ENCODE data around the gene EMP2.

The EMP2 gene

GRCh38 chr16:10609402-10609774, 29.0 kb upstream of the EMP2 start:
- no peak for DNase-seq

DNA sequence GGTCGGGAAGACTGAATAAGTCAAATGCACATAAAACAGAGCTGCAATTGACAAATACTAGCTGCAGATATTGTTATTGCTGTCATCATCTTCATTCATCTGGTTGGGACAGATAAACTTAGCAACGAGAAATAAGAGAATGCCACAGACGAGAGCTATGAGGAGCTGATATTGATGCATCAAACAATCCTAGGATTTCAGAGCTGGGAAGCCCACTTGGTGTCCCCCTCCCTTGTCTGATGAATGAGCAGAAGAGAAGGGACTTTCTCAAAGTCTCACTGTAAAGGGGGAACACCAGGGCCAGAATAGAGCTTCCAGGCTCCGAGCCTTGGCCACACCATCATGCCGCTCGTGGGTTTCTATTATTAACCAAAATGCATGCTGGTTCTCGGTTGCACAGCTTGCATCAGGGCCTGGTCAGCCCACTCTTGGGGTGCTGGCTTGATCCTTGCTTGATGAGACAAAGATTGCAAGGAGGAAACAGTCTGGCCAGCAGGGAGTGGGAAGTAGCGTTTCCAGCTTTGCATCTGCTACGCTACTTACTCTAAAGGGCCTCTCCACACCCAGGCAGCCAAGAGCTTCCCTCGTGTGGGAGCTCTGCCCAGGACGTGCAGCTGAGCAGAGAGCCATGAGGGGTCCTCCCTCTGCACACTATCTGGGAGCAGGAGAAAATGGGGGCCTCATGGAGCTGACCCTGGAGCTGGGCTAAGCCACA, 28.4 kb upstream of the EMP2 start:
- no peak for DNase-seq

DNA sequence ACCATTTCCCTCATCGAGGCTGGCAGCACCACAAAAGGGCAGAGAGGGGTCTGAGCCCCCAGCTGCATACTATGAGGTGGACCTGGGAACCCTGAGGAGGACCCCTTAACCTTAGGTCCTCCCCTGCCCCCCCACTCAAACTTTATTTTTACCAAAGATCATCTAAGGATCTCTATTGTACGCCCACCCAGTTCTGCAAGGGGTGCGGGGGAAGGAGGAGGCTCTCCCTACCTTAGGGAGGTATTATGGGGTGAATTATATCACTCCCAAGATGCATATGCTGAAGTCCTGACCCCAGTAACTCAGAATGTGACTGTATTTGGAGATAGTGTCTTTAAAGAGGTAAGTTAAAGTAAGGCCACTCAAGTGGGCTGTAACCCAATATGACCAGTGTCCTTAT, 26.8 kb upstream of the EMP2 start:
- no peak for DNase-seq

GRCh38 chr16:10606607-10607006, 26.2 kb upstream of the EMP2 start:
- no peak for DNase-seq

- no peak for DNase-seq
Measured at GRCh38 chr16:10605636-10606035, 25.2 kb upstream of the EMP2 start.

DNA sequence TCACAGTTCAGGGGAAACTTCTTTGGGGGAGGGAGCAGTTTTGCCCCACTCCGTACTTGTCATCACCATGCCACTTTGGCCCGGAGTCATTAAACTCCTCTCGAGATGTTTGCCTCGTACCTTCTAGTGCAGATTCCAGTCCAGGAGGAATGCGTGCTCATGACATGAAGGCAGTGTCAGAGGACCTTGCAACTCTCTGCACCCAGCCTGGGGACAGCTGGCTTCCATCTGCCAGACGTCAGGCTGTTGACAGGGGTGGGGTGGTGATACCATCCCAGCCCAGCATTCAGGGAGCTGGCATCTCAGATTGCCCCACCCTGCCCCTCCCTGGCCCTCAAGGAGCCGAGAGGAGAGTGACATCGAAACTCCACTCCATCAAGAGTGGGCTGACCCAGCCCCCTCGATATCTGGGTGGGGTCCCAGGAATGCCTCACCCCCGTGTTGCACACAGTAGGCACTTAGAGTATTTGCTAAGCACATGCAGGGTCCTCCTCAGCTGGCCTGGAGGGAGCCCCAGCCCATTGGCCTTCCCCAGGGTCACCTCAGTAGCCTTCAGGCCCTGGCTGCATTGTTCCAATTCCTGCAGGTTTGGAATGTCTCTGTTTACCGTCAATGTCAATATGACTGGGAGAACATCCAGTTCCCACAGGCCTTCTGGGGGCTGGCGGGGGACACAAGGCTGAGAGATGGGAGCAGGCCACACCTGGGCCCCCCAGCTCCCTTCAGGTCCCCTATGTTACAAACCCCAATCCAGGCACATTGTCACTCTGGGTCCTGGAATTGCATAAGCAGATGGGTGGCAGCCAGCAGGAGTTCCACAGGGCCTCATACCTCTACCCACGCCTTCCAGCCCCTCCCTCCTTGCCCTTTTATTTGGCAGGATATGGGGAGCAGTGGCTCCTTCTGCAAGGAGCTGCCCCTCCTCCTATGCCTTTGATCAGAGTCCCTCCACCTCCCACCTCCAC, 21.3 kb upstream of the EMP2 start:
- no peak for DNase-seq

- DNase-seq: no peak
Measured at GRCh38 chr16:10600782-10601443, 20.5 kb upstream of the EMP2 start.

GRCh38 chr16:10599626-10600025, 19.2 kb upstream of the EMP2 start:
- DNase-seq: no peak

GRCh38 chr16:10598157-10598556, 17.8 kb upstream of the EMP2 start:
- DNase-seq: no peak

DNA sequence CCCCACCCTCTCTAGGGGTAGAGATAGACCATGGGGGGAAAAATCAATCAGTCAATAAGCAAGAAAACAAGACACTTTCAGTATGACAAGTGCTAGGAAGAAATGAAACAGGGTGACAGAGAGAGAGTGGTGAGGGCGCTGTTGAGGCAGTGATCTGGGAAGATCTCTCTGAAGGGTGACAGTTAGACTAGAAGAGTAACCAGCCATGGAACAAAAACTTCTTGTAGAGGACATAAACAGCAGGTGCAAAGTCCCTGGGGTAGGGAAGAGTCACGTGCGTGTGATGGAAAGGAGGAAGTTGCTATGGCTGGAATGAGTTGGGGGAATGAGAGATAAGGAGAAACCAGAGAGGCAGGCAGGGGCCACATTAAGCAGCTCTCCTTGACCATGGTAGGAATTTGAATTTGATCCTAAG, 16.8 kb upstream of the EMP2 start:
- DNase-seq: no peak

DNA sequence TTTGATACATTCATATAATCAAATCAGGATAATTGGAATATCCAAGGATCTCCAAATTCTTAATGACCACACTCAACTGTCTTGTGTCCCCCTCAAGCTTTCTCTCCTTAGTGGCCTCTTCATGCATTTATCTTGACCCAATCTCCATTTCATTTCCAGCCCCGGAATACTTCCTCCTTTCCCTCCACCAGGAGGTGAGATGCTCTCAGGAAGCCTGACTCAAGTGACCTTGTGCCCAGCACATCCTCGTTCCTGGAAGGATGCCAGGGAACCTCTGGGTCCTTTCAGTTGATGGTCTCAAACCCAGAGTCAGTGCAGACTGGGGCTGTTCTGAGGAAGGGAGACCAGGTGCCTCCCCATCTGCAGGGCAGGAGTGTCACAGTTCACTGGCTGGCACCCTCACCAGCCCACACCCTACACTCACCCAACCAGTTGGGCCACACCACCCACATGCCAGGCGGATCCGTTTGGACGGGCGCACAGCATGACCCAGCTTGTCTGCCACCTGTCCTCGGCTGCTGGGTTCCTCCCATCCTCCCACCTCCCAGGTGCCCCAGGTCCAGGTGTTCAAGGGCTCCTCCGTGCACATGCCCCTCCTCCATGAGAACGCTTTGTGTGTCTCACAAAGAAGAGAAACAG, 14.0 kb upstream of the EMP2 start:
- DNase-seq: no peak

GRCh38 chr16:10592611-10593010, 12.2 kb upstream of the EMP2 start:
- DNase-seq: no peak

- DNase-seq: no peak
Measured at GRCh38 chr16:10590342-10590741, 9.9 kb upstream of the EMP2 start.

GRCh38 chr16:10589109-10589508, 8.7 kb upstream of the EMP2 start:
- DNase-seq: no peak

GRCh38 chr16:10587622-10588021, 7.2 kb upstream of the EMP2 start:
- DNase-seq: no peak

DNA sequence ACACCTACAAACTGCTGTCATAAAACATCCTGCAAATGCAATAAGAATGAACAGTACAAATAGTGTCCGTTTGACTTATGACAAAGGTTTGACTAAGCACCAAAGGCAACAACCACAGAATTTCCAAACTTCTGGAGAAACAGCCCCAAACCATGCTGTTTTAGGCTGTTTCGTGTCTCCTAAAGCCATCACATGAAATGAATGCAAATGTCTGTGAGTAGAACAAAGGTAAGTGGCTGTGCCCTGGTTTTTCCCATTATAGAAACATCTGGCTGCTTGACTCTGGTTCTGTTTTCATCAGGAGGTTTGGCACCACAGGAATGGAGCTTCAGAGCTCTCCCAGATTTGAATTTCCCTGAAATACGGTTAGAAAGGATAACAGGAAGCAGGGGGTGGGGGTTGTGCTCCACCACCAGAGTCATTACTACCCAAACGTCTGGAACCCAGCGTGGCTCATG, 4.6 kb upstream of the EMP2 start:
- DNase-seq: no peak

DNA sequence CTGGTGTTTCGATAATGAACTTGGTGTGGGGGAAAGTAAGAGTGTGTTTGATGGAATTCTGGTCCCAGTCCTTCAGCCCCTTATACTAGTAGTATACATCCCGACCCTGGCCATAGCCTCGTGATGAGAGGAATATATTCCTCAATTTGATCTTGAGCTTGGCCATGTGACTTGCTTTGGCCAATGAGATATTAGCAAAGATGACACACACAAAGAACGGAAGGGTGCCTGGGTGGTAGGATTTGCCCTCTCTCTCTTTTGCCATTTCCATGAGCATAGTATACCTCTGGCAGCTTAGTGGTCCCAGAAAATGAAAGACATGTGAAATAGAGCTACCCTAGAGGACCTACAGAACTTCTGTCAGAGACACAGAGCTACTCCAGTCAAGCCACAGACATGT, 2.9 kb upstream of the EMP2 start:
- no peak for DNase-seq

DNA sequence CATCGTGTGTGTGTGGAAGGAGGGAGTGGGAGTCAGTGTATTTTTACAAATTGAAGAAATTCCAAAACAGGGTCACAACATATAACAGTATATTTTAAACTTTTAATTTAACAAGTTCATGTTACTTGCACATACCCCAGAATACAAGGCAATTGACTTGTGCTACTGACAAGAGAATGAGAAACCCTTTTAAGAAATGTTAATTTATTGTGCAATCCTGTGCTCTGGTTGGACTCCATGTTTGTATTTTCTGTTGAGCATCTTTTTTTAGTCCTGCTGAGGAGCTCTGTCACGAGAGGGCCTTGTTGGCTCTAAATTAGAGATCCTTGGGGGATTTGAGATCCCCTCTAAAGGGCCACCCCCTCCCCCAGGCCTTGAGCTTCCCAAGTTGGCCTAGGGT, 1.1 kb upstream of the EMP2 start:
- no peak for DNase-seq

GRCh38 chr16:10580883-10581247, 467 bp upstream of the EMP2 start:
- DNase-seq: no peak

DNA sequence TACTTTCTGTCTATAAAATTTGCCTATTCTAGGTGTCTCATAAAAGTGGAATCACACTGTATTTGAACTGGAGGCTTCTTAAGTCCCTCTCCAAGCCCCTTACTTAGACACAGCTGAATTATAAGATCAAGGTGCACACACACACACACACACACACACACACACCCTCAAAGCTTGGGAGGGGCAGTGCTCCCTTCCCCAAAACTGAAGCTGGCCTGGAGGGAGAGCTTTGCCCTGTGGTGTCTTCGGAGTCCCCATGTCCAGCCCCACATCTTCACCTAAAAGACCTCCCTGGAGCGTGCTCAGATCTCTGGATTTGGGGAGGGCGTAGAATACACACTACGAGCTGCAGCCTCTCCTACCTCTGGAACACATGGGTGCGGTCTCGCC, 828 bp downstream of the EMP2 start:
- no peak for DNase-seq

DNA sequence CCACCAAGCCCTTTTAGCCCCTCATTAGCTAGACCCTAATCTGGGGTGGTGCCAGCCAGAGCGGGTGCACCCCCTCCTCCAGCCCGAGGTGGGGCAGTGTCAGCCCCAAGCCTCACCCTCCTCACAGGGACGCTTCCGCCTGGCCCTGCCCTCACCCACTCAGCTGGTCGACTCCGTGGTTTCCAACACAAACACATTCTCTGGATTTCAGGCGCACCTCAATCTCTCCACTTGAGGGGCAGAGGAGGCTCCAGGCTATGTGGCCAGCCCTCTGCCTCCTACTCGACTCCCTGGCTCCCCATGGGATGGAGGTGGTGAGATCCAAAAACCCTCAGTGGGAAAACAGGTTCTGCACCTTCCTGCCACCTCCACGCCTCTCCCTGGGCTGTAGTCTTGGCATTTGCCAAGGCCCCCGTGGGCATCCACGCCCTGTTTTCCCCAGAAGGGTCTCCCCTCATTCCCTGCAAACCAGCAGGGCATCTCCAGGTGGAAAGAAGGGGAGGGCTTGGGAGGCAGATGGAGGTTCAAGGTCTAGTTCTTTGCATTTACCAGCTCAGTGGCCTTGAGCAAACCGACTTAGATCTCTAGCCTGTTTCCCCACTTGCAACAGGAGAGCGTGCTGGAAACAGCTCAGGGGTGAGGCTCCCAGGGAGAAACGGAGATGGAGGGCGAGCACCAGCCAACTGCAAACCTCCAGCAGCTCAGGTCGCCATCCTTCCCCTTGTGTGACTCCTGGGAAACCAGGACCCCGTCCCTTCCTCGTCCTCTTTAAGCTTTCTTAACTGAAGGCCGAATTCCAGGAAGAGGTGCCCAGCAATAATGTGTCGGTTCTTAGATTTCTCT, 1.7 kb downstream of the EMP2 start:
- DNase-seq: no peak

All from activated naive CD4-positive, alpha-beta T cell (primary cell).